Keratinocyte (primary cell): ENCODE results near the gene LRRC4. TPM values are rescaled to one million over a fixed set of nuclear protein-coding genes. Genes with fewer than 3 reads are reported as not detected.
A peak's percentile ranks its signal among the peaks of the same experiment; 100 is the strongest.

ENCODE experiments used
- DNase-seq: peaks from one replicate; pipeline ENCODE4 v3.0.0-alpha.2; 2011; ENCODE audit warnings: low read depth, missing footprints, low spot score
- FAIRE-seq: peaks from 2 replicates; lab custom pipeline; 2011; peaks lifted over from hg19 to GRCh38; lab: Jason Lieb, UNC
- H2AFZ ChIP-seq: 2 replicates; pipeline ENCODE4 v1.6.0; 2012; ENCODE audit warnings: low read length, control low read depth, inconsistent platforms; ENCODE audit not compliant: control insufficient read depth
- H3K27ac ChIP-seq: 2 replicates; pipeline ENCODE4 v1.5.1; 2011; ENCODE audit warnings: low read length; ENCODE audit not compliant: control insufficient read depth, insufficient read depth
- H3K27me3 ChIP-seq: 3 replicates; pipeline ENCODE4 v1.6.0; 2011; ENCODE audit warnings: low read length; ENCODE audit not compliant: control insufficient read depth, insufficient read depth; ENCODE audit errors: extremely low read depth
- H3K36me3 ChIP-seq, 2 experiments: 2 replicates in 1 of 2; 3 replicates in 1 of 2; pipeline ENCODE4 v1.5.1; 2011; ENCODE audit warnings: low read length in 2 of 2, mild to moderate bottlenecking in 1 of 2; ENCODE audit not compliant: control insufficient read depth in 2 of 2, insufficient read depth in 2 of 2; ENCODE audit errors: extremely low read depth in 1 of 2
- H3K4me1 ChIP-seq: 3 replicates; pipeline ENCODE4 v1.5.1; 2011; ENCODE audit warnings: low read length; ENCODE audit not compliant: control insufficient read depth, insufficient read depth; ENCODE audit errors: extremely low read depth
- H3K4me2 ChIP-seq: 3 replicates; pipeline ENCODE4 v1.6.0; 2011; ENCODE audit warnings: low read depth, low read length; ENCODE audit not compliant: control insufficient read depth, insufficient read depth; ENCODE audit errors: extremely low read depth
- H3K4me3 ChIP-seq, 3 experiments: fragments of 200-600 bp in 1 of 3; sonication (generic) in 1 of 3; 2 replicates in 2 of 3; 3 replicates in 1 of 3; pipeline ENCODE4 v1.5.1; 2011 to 2016; ENCODE audit warnings: low read length in 3 of 3, mild to moderate bottlenecking in 3 of 3, control low read depth in 2 of 3, inconsistent platforms in 1 of 3, low read depth in 1 of 3, mixed read lengths in 1 of 3, mixed run types in 1 of 3, moderate library complexity in 1 of 3; ENCODE audit not compliant: control insufficient read depth in 2 of 3, insufficient read depth in 2 of 3; ENCODE audit errors: extremely low read depth in 1 of 3
- H3K79me2 ChIP-seq: 2 replicates; pipeline ENCODE4 v1.6.0; 2012; ENCODE audit warnings: low read length; ENCODE audit not compliant: control insufficient read depth, insufficient read depth
- H3K9ac ChIP-seq: 3 replicates; pipeline ENCODE4 v1.6.0; 2011; ENCODE audit warnings: low read length; ENCODE audit not compliant: control insufficient read depth, insufficient read depth; ENCODE audit errors: extremely low read depth
- H3K9me1 ChIP-seq: 3 replicates; pipeline ENCODE4 v1.6.0; 2011; ENCODE audit warnings: low read length; ENCODE audit not compliant: control insufficient read depth, insufficient read depth; ENCODE audit errors: extremely low read depth
- H3K9me3 ChIP-seq: 2 replicates; pipeline ENCODE4 v1.5.1; 2012; ENCODE audit warnings: low read depth, low read length; ENCODE audit not compliant: control insufficient read depth
- H4K20me1 ChIP-seq: 3 replicates; pipeline ENCODE4 v1.6.0; 2011; ENCODE audit warnings: low read length; ENCODE audit not compliant: control insufficient read depth, insufficient read depth; ENCODE audit errors: extremely low read depth
- EZH2 ChIP-seq: IDR thresholded peaks from one replicate; pipeline ENCODE4 v1.6.1; 2012; ENCODE audit warnings: inconsistent platforms, mild to moderate bottlenecking, low read length, moderate library complexity
- dilution Hi-C: fragments of 300-500 bp; cut with MboI; formaldehyde crosslinking; loops from one replicate; pipeline ENCODE4 v1.7.0; 2020; ENCODE audit warnings: low sequenced_read_pairs; ENCODE audit not compliant: extremely low pct_ligation_motif_present
- polyA plus RNA-seq, 5 experiments: library from polyadenylated mRNA; depleted of rRNA in 3 of 5; stranded (reverse) in 3 of 5; stranded (forward) in 1 of 5; unstranded in 1 of 5; fragments of >200 nt; gene quantifications; 1 replicate in 1 of 5; 2 replicates in 3 of 5; 3 replicates in 1 of 5; pipeline versions ENCODE4 v1.2.1 to v1.2.3, GENCODE V29; 2011 to 2012; ENCODE audit warnings: missing spikeins in 2 of 5, low read depth in 1 of 5, low replicate concordance in 1 of 5
- TF ChIP-seq, protein P1 (sequence below), 3 experiments: IDR thresholded peaks in 1 of 3; conservative IDR thresholded peaks in 1 of 3; optimal IDR thresholded peaks in 1 of 3; 2 replicates in 2 of 3; 3 replicates in 1 of 3; pipeline versions ENCODE3 to v1.5.1; 2011; ENCODE audit warnings: low read length in 3 of 3, mild to moderate bottlenecking in 3 of 3, moderate library complexity in 2 of 3, control low read depth in 1 of 3, inconsistent platforms in 1 of 3; ENCODE audit not compliant: insufficient read depth in 2 of 3; ENCODE audit errors: extremely low read depth in 1 of 3

LRRC4 gene
- polyA plus RNA-seq, 1 donor (not counting 4 experiments of a cell fraction or from before 2014, with no cell fraction given) = 0.07 TPM

GRCh38 chr7:128030263-128030653, 979 bp downstream of the LRRC4 start:
- FAIRE-seq = no peak
- H3K27me3 ChIP-seq = no peaks in the 10 kb centered on the region
- H3K27ac ChIP-seq = no peak overlapping the region
- H3K4me1 ChIP-seq = peaks cover 4% of the 10 kb centered on the region
- no peak for DNase-seq
- peak overlapping the region; percentile 35 for H3K4me2 ChIP-seq
- dilution Hi-C loops = no loop called here
- peaks cover 5% of the 10 kb centered on the region for H3K79me2 ChIP-seq
- no peaks in the 10 kb centered on the region for H3K9me1 ChIP-seq
- H3K9me3 ChIP-seq = no peaks in the 10 kb centered on the region
- no peak overlapping the region for H3K9ac ChIP-seq
- TF ChIP-seq, protein P1, sequence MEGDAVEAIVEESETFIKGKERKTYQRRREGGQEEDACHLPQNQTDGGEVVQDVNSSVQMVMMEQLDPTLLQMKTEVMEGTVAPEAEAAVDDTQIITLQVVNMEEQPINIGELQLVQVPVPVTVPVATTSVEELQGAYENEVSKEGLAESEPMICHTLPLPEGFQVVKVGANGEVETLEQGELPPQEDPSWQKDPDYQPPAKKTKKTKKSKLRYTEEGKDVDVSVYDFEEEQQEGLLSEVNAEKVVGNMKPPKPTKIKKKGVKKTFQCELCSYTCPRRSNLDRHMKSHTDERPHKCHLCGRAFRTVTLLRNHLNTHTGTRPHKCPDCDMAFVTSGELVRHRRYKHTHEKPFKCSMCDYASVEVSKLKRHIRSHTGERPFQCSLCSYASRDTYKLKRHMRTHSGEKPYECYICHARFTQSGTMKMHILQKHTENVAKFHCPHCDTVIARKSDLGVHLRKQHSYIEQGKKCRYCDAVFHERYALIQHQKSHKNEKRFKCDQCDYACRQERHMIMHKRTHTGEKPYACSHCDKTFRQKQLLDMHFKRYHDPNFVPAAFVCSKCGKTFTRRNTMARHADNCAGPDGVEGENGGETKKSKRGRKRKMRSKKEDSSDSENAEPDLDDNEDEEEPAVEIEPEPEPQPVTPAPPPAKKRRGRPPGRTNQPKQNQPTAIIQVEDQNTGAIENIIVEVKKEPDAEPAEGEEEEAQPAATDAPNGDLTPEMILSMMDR (optimal IDR thresholded peaks at IDR 0.05 in 1 of 3, IDR thresholded peaks at IDR 0.05 in 1 of 3, conservative IDR thresholded peaks at IDR 0.05 in 1 of 3; ENCODE audit: extremely low read depth in 1 of 3, insufficient read depth in 2 of 3, low read length in 3 of 3) = no peak
- no peak for TF ChIP-seq EZH2
- H3K4me3 ChIP-seq = no peak overlapping the region
- H2AFZ ChIP-seq = no peak overlapping the region
- H4K20me1 ChIP-seq = peaks cover 12% of the 10 kb centered on the region
- H3K36me3 ChIP-seq = peaks cover 7 to 8% of the 10 kb centered on the region in 2 experiments

- Histone ChIP-seq H3K4me1 (peaks cover 4% of the 10 kb centered on the region), H3K27me3 (no peaks in the 10 kb centered on the region), H3K9me1 (no peaks in the 10 kb centered on the region), H2AFZ (no peak overlapping the region), H3K79me2 (peaks cover 5% of the 10 kb centered on the region), H4K20me1 (peaks cover 12% of the 10 kb centered on the region), H3K27ac (no peak overlapping the region), H3K36me3 (peaks cover 7 to 8% of the 10 kb centered on the region in 2 experiments), H3K9me3 (no peaks in the 10 kb centered on the region), H3K4me3 (no peak overlapping the region), H3K4me2 (no peak overlapping the region), H3K9ac (no peak overlapping the region)
- FAIRE-seq = no peak
- no peak for DNase-seq
- dilution Hi-C loops = no loop called here
- TF ChIP-seq, protein P1 (optimal IDR thresholded peaks at IDR 0.05 in 1 of 3, IDR thresholded peaks at IDR 0.05 in 1 of 3, conservative IDR thresholded peaks at IDR 0.05 in 1 of 3; ENCODE audit: extremely low read depth in 1 of 3, insufficient read depth in 2 of 3, low read length in 3 of 3) = no peak
- no peak for TF ChIP-seq EZH2
These were observed 1.7 kb downstream of the LRRC4 start for GRCh38 chr7:128029405-128029995.
